ENCODE data around the gene LUZP1. TPM values are rescaled to one million over a fixed set of nuclear protein-coding genes. Genes with fewer than 3 reads are reported as not detected.

The LUZP1 gene
- total RNA-seq, 4 donors from 2014 or later, result 28.3 to 46.4 (median 33.3) TPM

DNA sequence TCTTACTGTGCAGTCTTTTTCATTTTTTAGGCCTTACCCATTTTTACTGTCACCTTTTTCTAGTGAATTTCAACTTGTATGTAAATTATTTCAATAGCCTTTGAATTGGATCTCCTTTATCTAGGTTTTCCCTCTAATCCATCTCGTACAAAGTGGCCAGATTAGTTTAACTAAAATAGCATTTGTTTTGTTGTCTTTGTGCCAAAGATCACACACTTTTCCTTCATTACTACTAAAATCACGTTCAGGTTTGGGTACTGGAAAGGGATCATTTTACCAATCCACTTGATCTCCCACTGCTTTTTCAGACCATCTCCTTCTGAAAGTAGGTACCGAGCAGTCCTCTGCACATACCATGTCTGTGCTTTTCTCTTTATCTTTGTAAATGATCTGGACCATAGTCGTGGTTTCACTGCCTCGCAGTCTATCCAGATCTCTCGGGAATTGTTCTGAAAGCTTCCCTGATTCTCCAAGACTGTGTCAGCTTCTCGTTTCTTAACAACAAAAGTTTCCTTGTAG lies 129.3 kb downstream of the LUZP1 start:
- DNase-seq, result no peak
- Histone ChIP-seq H3K27me3 (no peaks in the 10 kb centered on the region), H3K4me1 (peaks cover 0 to 11% (median 0%) of the 10 kb centered on the region in 4 donors), H3K4me3 (no peak overlapping the region), H3K36me3 (no peaks in the 10 kb centered on the region), H3K9me3 (no peaks in the 10 kb centered on the region), H3K27ac (no peak overlapping the region)
- WGBS, 2 donors (ENCODE audit: low coverage in 1 of 2), result 78 to 81% methylated on average over 7 of the region's 7 CpGs
- TF ChIP-seq, protein P1, sequence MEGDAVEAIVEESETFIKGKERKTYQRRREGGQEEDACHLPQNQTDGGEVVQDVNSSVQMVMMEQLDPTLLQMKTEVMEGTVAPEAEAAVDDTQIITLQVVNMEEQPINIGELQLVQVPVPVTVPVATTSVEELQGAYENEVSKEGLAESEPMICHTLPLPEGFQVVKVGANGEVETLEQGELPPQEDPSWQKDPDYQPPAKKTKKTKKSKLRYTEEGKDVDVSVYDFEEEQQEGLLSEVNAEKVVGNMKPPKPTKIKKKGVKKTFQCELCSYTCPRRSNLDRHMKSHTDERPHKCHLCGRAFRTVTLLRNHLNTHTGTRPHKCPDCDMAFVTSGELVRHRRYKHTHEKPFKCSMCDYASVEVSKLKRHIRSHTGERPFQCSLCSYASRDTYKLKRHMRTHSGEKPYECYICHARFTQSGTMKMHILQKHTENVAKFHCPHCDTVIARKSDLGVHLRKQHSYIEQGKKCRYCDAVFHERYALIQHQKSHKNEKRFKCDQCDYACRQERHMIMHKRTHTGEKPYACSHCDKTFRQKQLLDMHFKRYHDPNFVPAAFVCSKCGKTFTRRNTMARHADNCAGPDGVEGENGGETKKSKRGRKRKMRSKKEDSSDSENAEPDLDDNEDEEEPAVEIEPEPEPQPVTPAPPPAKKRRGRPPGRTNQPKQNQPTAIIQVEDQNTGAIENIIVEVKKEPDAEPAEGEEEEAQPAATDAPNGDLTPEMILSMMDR (IDR thresholded peaks at IDR 0.05), result no peak
- TF ChIP-seq POLR2AphosphoS5 (IDR thresholded peaks at IDR 0.05) (no peak), EP300 (IDR thresholded peaks at IDR 0.05; ENCODE audit: low read depth) (no peak), POLR2A (IDR thresholded peaks at IDR 0.05) (no peak)
- in situ Hi-C loops (cut with MboI; ENCODE audit: low pct_ligation_motif_present in 1 of 4, low pct_unique_long_range_greater_than_20kb in 1 of 4, low sequenced_read_pairs in 3 of 4) (no loop called here), intact Hi-C loops (cut with DNase I; ENCODE audit: low total_unique reads) (no loop called here)

DNA sequence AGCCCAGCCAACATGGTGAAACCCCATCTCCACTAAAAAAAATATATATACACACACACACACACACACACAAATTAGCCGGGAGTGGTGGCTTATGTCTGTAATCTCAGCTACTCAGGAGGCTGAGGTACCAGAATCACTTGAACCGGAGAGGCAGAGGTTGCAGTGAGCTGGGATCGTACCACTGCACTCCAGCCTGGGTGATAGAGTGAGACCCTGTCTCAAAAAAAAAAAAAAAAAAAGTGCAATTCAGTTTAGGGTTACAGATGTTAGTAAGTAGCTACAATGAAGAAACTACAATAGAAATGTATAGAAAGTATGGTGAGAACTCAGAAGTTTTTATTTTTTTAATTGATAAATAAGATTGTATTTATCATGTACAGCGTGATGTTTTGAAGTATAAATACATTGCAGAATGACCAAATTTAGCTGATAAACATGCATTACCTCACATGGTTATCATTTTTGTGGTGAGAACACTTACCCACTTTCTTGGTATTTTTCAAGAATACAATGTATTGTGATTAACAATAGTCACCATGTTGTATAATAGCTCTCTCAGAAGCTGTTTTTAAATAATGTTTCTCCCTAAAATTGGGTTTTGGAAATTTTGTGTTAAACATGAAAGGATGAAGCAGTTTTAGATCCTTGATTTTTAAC lies 131.4 kb downstream of the LUZP1 start:
- no peaks in the 10 kb centered on the region for H3K36me3 ChIP-seq
- DNase-seq, result no peak
- no peaks in the 10 kb centered on the region for H3K27me3 ChIP-seq
- H3K9me3 ChIP-seq, result no peaks in the 10 kb centered on the region
- in situ Hi-C loops (cut with MboI; ENCODE audit: low pct_ligation_motif_present in 1 of 4, low pct_unique_long_range_greater_than_20kb in 1 of 4, low sequenced_read_pairs in 3 of 4), result no loop called here
- intact Hi-C loops (cut with DNase I; ENCODE audit: low total_unique reads), result no loop called here
- H3K27ac ChIP-seq, result no peak overlapping the region
- TF ChIP-seq POLR2A (IDR thresholded peaks at IDR 0.05) (no peak), EP300 (IDR thresholded peaks at IDR 0.05; ENCODE audit: low read depth) (no peak), POLR2AphosphoS5 (IDR thresholded peaks at IDR 0.05) (no peak)
- TF ChIP-seq, protein P1 (IDR thresholded peaks at IDR 0.05), result no peak
- peaks cover 0 to 11% (median 0%) of the 10 kb centered on the region in 4 donors for H3K4me1 ChIP-seq
- WGBS, 2 donors (ENCODE audit: low coverage in 1 of 2), result 89 to 93% methylated on average over 1 to 4 of the region's 4 CpGs
- H3K4me3 ChIP-seq, result no peak overlapping the region

DNA sequence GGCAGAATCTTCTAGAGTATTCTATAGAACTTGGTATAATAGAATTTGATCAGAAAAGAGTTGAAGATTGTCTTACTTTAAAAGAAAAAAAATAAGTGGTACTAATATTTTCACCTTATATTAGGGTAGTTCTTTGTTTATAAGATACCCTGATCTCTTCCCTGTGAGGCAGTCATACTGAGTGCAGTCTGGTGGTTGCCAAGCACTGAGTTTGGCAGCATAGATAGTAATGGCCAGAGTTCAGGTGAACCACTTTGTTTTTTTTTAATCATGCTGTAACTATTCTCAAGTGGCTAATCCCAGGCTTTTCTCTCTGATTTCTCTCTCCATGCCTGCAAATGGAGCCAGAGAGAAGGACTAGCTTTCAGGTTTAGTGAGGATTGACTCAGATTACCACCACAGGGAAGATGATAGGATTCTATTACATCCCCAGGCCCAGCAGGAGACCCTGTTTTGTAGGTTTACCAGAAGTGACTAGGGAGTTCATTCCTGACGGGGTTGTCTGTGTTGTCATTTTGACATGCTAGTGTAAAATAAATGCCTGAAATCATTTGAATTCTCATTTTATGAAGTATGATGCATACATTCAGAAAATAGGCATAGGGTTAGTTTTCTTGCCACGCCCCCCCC lies 132.7 kb downstream of the LUZP1 start:
- intact Hi-C loops (cut with DNase I; ENCODE audit: low total_unique reads), result no loop called here
- TF ChIP-seq POLR2A (IDR thresholded peaks at IDR 0.05) (no peak), EP300 (IDR thresholded peaks at IDR 0.05; ENCODE audit: low read depth) (no peak), POLR2AphosphoS5 (IDR thresholded peaks at IDR 0.05) (no peak)
- TF ChIP-seq, protein P1 (IDR thresholded peaks at IDR 0.05), result no peak
- Histone ChIP-seq H3K4me3 (no peak overlapping the region), H3K36me3 (no peaks in the 10 kb centered on the region), H3K27me3 (no peaks in the 10 kb centered on the region), H3K4me1 (peaks cover 0 to 11% (median 0%) of the 10 kb centered on the region in 4 donors), H3K9me3 (no peaks in the 10 kb centered on the region), H3K27ac (no peak overlapping the region)
- no peak for DNase-seq
- WGBS, 2 donors (ENCODE audit: low coverage in 1 of 2), result 78 to 89% methylated on average over 2 of the region's 2 CpGs
- in situ Hi-C loops (cut with MboI; ENCODE audit: low pct_ligation_motif_present in 1 of 4, low pct_unique_long_range_greater_than_20kb in 1 of 4, low sequenced_read_pairs in 3 of 4), result no loop called here

Small RNA genes lying within 50 kb of the gene (small RNA-seq; reads per million reads assigned to genes)
- gene MIR3115 (0 to 0.14 (median 0) reads per million in 4 donors), gene MIR4419A (0 reads per million in 4 donors), gene RNU6-135P (0 reads per million in 4 donors), gene RNU6-514P (0 reads per million in 4 donors)

Other genes starting within 250 kb of the LUZP1 start
- gene LACTBL1, start 196.0 kb downstream of the LUZP1 start, total RNA-seq, result not detected
- not detected for gene TEX46, start 153.0 kb downstream of the LUZP1 start, total RNA-seq
- gene KDM1A, start 149.4 kb downstream of the LUZP1 start, total RNA-seq, result 10 to 100 TPM; 18.7 to 41.4 (median 29.3) TPM
- gene HTR1D, start 48.6 kb upstream of the LUZP1 start, total RNA-seq, result under 1 TPM in 2 of 4 donors, not detected in 2; 0.14 to 0.20 TPM
- gene HNRNPR, start 175.4 kb upstream of the LUZP1 start, total RNA-seq, result 100 to 1,000 TPM in 1 of 4 donors, 10 to 100 TPM in 3; 13.5 to 120 (median 60.8) TPM
- gene ZNF436, start 201.0 kb upstream of the LUZP1 start, total RNA-seq, result 100 to 1,000 TPM in 1 of 4 donors, 10 to 100 TPM in 3; 12.5 to 125 (median 12.9) TPM

Measured in transverse colon (tissue), 4 donors.